HG02763 (cell line): ENCODE data around the gene COLEC12.

ENCODE experiments used
- ATAC-seq: cut with Tn5 transposase; IDR thresholded peaks from one replicate; pipeline ENCODE4 v1.9.1; 2021; ENCODE audit warnings: mild to moderate bottlenecking, moderate library complexity; ENCODE audit not compliant: unreplicated experiment

Gene COLEC12

DNA sequence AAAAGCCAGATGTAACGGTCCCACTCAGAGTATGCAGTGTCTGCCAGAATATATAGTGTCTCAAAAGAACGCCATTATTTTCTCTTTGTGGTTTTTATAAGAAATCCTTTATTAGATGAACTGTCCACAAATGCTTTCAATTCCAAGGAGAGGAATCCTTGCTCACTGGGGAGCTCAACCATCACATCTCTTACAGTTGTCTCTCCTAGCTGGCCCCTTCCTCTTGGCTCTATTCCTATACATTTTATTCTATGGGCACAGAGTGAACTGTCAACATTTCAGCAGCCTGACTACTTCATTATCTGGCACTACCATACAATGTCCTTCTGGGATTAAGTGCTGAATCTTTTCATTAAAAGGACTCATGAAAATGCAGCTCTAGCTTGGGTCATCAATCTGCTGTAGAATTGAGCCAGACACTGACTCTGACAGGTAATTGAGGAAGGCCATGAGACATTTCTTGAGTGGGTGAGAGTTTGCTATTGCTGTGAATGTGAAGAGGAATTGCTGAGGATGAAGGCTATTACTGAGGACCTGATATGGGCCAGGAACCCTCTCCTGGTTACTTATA, 136.2 kb downstream of the COLEC12 start:
- no peak for ATAC-seq

DNA sequence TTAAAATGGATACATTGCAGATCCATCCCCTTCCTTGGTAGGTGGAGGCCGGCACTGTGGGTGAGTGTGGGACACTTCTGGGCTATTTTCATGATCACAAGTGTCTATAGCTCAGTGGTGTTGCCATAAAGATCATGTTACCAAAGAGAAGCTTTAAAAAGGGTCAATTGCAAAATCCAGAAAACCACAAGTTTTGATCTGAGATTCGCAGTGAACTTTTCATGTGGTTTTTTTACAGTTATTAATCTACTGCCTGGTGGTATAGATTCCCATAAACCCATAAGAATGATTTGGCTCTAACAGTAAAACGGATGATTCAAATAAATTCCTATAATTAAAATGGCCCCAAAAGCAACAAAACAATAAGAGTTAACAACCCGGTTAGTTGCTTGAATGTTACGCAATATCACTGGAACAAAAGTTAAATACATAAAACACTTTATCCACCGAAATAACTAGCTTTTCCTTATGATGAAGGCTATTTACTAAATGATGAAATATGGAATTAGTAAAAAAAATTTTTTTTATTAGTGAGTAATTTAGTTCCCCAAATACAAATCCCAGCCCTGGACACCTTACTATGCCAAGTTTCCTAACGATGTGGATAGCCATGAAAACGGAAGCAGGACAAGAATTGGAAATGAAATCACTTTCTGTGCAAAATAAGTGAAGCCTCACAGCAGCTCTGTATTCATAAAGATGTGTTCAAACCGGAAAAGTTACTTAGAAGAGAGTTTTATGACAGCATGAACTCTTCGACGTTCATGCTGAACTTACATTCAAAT, 137.0 kb downstream of the COLEC12 start:
- ATAC-seq: no peak

DNA sequence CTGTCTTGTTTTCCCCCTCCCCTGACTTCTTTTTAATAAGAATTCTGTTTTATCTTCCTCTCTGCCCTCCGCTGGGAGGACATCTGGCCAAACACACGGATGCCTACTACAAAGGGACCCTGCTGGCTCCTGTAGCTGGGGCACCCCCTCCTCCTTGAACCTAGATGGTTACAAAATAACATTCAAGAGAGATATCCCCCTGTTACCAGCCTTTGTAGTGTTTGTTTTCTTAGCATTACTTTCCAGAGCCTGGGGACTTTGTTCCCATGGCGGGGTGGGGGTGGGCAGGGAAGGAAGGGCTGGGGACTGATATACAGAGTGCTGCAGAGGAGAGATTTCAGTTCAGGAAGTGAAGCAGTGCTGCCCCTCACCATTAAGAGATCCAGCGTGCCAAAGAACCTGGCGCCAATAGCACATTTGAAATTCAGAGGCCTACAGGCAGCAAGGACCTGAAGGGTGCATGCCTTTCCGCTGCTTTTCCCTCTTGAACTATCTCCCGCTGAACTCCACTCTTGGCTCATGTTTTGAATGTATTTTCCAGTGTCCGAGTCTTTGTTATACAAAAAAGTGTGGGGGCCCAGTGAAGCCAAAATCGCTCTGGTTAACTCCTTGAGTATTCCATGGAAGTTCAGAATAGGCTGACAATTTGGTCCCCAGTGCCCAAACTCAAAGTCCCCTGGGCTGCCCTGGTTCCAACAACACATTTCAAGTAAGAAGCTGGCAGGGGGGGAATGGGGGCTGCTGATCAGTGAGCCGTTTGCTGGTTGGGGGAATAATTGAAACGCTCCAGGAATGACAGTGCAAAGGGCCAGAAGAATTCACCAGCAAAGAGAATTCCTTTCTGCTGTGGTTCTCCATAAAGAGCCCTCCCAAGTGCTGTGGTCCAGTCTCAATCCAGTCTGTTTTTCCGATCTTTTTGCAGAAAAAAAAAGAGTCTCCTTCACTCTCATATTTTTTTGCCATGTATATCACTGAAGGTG, 137.9 kb downstream of the COLEC12 start:
- ATAC-seq: no peak

- ATAC-seq: no peak
These were observed 138.6 kb downstream of the COLEC12 start for GRCh38 chr18:361941-362310.

- ATAC-seq: no peak
These were observed 139.3 kb downstream of the COLEC12 start for GRCh38 chr18:361100-361732.

DNA sequence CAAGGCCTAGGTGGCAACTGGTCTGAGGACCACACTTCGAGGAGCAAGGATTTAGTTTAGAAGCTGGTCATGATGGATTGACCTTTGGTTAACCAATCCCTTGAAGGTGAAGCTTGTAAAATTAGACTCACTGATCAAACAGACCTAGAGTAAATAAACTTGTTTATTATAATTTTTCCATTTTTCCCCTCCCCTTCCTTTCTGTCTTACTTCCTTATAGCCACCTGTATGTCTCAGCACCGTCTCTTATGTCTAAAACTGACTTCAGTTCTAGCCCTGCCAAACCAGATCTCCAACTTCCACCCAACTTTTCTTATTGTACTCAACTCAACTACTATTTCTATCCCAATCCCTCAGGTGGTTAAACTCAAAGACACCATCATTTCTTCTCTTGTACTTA, 139.8 kb downstream of the COLEC12 start:
- ATAC-seq: no peak

DNA sequence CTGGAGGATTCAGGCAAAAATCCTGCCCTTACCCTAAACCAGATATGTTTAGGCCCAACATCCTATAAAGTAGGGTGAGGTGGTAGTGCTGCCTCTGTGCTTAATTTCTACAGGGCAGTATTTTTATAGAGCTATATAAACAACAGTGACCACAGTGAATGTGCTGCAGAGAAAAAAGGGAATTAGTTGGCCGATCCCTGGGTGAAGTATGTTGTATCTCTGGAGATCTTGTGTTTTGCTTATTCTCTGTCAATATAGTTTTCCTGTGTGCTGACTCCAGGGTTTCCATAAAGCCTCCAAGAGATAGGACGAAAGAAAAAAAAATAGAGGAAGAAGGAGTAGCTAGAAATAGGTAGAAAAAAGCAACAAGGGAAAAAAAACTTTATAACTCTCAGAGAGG, 143.7 kb downstream of the COLEC12 start:
- ATAC-seq: no peak

DNA sequence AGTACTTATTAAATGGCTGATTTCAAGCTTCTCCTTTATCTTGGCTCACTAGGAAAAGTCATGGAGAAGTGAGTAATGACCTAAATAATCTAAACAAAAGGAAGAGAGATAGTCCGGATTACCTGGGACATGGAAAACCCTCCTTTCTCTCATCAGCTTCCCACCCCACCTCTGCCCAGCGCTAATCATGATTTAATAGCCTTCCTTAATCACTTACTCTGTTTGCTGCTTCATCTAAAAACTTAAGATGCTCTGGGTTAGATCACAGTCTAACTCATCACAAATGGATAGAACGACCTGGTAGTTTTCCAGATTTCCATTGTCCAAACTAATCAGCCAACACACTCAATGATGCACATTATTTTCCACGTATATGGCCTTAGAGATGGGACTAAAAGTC, 144.8 kb downstream of the COLEC12 start:
- no peak for ATAC-seq

GRCh38 chr18:354471-354870, 146.0 kb downstream of the COLEC12 start:
- ATAC-seq: no peak

GRCh38 chr18:354003-354402, 146.5 kb downstream of the COLEC12 start:
- ATAC-seq: no peak

DNA sequence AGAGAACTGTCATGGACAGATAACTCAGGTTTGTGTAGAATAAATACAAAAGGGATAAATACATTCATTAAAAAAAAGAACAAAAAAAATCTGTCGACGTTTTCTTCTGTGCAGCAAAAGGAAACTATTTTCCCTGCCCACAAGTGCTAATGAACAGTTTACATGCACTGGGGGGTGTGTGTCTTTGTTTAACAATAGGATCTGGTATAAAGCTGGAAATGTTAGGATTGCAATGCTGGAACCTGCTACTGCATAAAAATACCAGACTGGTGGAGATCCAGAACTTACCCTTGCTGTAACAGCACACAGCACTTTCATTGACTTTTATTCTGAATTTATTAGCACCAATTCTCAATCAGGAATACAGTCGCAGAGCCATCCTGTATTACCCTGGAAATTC, 148.1 kb downstream of the COLEC12 start:
- no peak for ATAC-seq

DNA sequence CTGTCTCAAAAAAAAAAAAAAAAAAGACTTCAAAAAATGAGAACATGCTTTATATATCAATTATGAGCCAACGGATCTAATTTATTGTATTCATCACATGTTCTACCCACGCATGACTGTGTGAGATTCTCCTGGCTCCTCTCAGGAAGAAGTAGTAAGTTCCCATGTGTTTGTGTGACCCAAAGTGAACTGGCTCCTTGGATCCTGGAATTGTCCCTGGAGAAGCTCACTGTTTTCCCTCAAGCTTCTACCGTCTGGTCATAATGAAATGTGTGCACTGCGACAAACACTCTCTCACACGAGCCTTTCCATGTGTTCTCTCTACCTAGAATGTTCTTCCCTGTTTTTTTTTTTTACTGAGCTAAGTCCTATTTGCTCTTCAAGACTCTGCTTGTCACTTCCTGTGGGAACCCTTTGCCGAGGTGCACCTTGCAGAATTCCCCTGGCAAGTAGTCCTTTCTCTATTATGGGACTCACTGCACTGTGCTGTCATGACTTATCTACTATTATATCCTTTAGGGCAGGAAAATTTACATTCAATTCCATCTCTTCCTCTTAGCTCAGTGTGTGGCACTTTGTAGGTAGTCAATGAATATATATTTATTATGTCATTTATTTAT, 149.4 kb downstream of the COLEC12 start:
- ATAC-seq: no peak

GRCh38 chr18:346600-346999, 153.9 kb downstream of the COLEC12 start:
- ATAC-seq: no peak

DNA sequence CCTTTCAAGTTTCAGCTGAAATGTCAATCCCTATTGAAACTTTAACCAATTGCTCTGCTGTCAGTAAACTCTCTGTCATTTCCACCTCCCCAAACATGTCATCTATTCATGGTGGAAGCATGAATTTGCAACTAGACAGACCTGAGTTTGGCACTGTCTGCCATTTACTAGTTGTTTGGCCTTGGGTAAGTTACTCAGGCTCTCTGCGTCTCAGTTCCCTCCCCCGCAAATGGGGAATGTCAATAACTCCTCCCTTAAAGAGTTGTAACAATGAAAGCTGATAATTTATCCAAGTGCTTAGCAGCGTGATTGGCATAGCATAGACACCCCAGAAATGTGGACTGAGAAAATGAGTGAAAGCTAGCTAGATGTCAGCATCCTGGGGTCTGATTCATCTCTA, 159.4 kb downstream of the COLEC12 start:
- no peak for ATAC-seq

- ATAC-seq: no peak
These were observed 160.5 kb downstream of the COLEC12 start for GRCh38 chr18:340044-340443.

DNA sequence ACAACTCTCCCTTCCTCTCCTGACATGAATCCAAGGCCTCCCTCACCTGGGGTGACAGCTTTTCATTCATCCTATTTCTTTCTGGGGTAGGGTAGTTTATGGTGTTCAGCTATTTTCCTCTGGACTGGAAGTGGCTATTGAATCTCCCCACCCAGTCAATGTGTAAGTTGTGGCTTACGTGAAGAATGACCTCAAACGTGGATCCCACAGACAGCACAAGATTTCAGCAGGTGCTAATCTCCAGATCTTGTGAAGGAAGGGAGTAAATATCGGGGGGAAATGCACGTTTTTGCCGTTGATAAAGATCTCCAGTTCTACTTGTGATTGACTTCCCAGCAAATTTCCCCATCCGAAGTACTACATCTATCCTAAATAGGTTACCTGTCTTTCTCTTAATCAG, 161.3 kb downstream of the COLEC12 start:
- no peak for ATAC-seq

DNA sequence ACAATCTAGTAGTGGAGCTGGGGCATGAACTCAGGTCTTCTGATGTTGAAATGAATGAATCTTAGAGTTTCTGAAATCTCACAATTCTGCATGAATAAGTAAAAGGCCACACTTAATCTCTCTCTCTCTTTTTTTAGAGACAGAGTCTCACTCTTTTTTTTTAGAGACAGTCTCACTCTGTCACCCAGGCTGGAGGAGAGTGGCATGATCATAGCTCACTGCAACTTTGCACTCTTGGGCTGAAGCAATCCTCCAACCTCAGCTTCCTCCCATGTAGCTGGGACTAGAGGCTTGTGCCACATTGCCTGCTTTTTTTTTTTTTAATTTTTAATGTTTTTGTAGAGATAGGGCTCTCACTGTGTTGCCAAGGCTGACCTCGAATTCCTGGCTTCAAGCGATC, 163.8 kb downstream of the COLEC12 start:
- ATAC-seq: no peak

DNA sequence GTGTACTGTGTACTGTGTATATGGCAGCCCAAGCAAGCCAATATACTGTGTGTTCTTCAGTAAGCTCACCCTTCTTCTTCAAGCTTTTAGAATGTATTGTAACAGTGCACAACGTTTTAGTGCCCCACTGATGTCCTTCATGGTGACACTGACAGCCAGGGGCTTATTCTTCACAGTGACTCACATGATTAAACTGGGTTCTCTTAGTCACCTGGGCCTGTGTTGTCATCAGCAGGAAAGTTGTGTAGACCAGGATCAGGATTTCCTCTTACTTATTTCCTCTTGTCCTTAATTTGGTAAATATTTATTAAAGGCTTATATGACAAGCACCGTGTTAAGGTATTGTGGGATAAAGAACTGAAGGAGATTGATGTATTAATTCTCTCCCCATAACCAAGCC, 164.8 kb downstream of the COLEC12 start:
- no peak for ATAC-seq

GRCh38 chr18:334575-335132, 165.8 kb downstream of the COLEC12 start:
- no peak for ATAC-seq

DNA sequence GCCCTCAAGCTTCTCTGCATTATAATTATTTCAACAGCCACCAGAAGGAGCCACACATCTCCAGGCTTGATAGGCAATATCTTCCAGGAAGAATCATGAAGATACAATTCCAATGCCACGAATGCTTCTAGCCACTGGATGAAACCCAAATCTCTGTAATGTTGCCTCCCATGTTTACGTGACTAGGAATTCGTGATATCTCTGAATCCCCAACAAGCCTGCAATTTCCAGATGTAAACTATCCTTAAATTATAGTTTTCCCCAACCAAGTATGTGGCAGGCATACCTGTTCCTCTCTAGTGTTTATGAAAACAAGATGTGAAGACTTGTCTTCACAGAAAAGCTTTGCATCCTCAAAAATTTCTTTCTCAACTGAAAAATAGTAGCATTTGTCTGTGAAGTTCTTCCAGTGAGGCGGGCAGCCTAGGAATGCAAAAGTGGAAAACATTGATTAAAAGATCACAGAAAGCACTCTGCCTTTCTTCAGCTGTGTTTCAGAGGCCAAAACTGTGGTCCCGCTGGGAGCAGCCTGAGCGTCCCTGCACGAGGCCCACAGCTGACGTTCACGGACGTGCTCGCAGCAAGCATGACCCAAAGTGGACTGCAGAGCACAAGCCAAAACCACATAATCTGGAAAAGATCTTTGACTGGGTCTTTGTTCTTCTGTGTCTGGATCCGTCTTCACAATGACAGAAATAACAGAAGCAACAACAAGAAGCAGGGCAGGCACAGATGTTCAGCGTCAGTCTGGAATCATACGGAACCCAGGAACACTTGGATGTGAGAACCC, 167.6 kb downstream of the COLEC12 start:
- ATAC-seq: no peak
